ENCODE data around the gene TOR1AIP2.

- no peak for TF ChIP-seq CTCF (IDR thresholded peaks at IDR 0.05)
- no peak for TF ChIP-seq POLR2A (IDR thresholded peaks at IDR 0.05)
- TF ChIP-seq POLR2AphosphoS5 (IDR thresholded peaks at IDR 0.05) = no peak
These were observed 5.7 kb downstream of the TOR1AIP2 start for GRCh38 chr1:179871940-179872339.

Data from prostate gland (tissue), 2 donors.